ENCODE results near the gene TCF7L1.
"Not testable (repeated sequence)": the region's sequence is repeated elsewhere in the genome, so short reads cannot be mapped to it uniquely, and the experiment has no call there.

TCF7L1 gene

GRCh38 chr2:85132397-85132796 lies 795 bp upstream of the TCF7L1 start:
- DNase-seq (ENCODE audit: low read depth): no peak

- no peak for DNase-seq (ENCODE audit: low read depth)
These were observed 611 bp downstream of the TCF7L1 start for GRCh38 chr2:85133751-85134254.

GRCh38 chr2:85134255-85134895 lies 1.2 kb downstream of the TCF7L1 start:
- DNase-seq (ENCODE audit: low read depth): no peak

- no peak for DNase-seq (ENCODE audit: low read depth)
These were observed 1.9 kb downstream of the TCF7L1 start for GRCh38 chr2:85134896-85135659.

- no peak for DNase-seq (ENCODE audit: low read depth)
These were observed 2.4 kb downstream of the TCF7L1 start for GRCh38 chr2:85135660-85135914.

GRCh38 chr2:85137156-85137555 lies 4.0 kb downstream of the TCF7L1 start:
- no peak for DNase-seq (ENCODE audit: low read depth)

GRCh38 chr2:85143463-85144082 lies 10.4 kb downstream of the TCF7L1 start:
- DNase-seq (ENCODE audit: low read depth): no peak

- DNase-seq (ENCODE audit: low read depth): no peak
These were observed 12.1 kb downstream of the TCF7L1 start for GRCh38 chr2:85145116-85145820.

GRCh38 chr2:85148190-85148589 lies 15.0 kb downstream of the TCF7L1 start:
- DNase-seq (ENCODE audit: low read depth): no peak

- no peak for DNase-seq (ENCODE audit: low read depth)
These were observed 17.8 kb downstream of the TCF7L1 start for GRCh38 chr2:85151026-85151425.

- no peak for DNase-seq (ENCODE audit: low read depth)
These were observed 19.7 kb downstream of the TCF7L1 start for GRCh38 chr2:85152895-85153294.

GRCh38 chr2:85154048-85154753 lies 21.0 kb downstream of the TCF7L1 start:
- DNase-seq (ENCODE audit: low read depth): no peak

GRCh38 chr2:85155082-85155481 lies 21.9 kb downstream of the TCF7L1 start:
- DNase-seq (ENCODE audit: low read depth): not testable (repeated sequence)

GRCh38 chr2:85156153-85156552 lies 23.0 kb downstream of the TCF7L1 start:
- DNase-seq (ENCODE audit: low read depth): no peak

- DNase-seq (ENCODE audit: low read depth): no peak
These were observed 23.4 kb downstream of the TCF7L1 start for GRCh38 chr2:85156619-85157018.

GRCh38 chr2:85157345-85157744 lies 24.2 kb downstream of the TCF7L1 start:
- DNase-seq (ENCODE audit: low read depth): no peak

- DNase-seq (ENCODE audit: low read depth): no peak
These were observed 25.5 kb downstream of the TCF7L1 start for GRCh38 chr2:85158559-85159273.

GRCh38 chr2:85159589-85159988 lies 26.4 kb downstream of the TCF7L1 start:
- DNase-seq (ENCODE audit: low read depth): no peak

GRCh38 chr2:85160966-85161960 lies 28.1 kb downstream of the TCF7L1 start:
- no peak for DNase-seq (ENCODE audit: low read depth)

GRCh38 chr2:85162746-85163301 lies 29.6 kb downstream of the TCF7L1 start:
- no peak for DNase-seq (ENCODE audit: low read depth)
